HG02678 (cell line): Measurements from ENCODE around the gene COL26A1.
"Not testable (repeated sequence)": the region's sequence is repeated elsewhere in the genome, so short reads cannot be mapped to it uniquely, and the experiment has no call there.

Experiments
- ATAC-seq: cut with Tn5 transposase; IDR thresholded peaks from one replicate; pipeline ENCODE4 v1.9.1; 2021; ENCODE audit warnings: mild to moderate bottlenecking, moderate library complexity; ENCODE audit not compliant: unreplicated experiment

COL26A1 gene

GRCh38 chr7:101590663-101591435, 228.2 kb downstream of the COL26A1 start:
- no peak for ATAC-seq

- no peak for ATAC-seq
Measured at GRCh38 chr7:101591504-101591903, 228.8 kb downstream of the COL26A1 start.

DNA sequence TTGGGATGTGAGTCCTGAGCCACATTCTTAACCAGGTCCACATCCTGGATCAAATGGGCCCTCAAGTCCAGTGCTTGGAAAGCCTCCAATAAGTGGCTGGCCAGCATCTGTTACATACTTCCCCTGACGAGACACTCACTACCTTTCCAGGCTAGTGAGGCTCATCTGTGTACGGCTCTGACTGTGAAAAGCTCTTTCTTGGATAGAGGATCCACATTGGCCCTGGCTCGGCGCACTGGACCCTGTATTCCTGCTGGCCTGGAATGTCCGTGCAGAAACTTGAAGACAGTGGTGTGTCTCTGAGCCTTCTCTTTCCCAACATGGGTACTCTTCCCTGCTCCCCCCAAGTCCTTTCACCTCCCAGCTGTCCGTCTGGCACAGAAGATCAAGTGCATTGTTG, 230.9 kb downstream of the COL26A1 start:
- no peak for ATAC-seq

DNA sequence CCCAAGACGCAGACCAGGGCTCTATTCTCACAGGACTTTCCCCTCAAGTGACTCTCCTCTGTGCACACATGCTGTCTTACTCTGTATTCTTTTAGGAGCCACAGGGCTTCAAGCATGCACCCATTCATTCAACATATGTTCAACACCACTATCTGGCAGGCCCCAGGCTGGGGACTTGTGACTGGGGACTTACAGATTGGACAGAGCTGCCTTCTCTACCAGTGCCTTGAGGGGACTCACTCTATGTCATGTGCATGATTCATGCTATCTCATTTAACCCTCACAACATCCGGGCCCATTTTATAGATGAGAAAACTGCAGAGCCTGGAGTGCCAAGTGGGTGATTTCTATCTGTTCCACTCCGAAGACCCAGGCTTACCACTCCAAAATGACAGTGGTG, 232.1 kb downstream of the COL26A1 start:
- no peak for ATAC-seq

DNA sequence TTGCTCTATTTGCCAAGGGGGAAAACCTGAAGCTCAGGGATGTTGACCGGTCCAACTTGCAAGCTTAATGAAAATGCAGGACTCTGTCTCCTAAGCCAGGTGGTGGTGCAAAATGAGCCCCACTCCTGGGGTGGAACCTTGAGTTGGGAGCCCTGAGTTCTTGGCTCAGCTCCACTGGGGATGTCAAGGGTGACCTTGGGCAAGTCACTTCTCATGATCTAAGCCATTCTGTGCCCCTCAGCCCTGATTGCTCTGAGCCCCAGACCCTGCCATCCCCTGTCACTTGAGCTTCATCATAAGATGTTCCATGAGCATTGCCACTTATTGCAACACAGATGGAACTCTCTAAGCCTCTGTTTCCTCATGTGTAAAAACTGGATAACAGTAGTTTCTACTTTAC, 232.6 kb downstream of the COL26A1 start:
- ATAC-seq, result no peak

DNA sequence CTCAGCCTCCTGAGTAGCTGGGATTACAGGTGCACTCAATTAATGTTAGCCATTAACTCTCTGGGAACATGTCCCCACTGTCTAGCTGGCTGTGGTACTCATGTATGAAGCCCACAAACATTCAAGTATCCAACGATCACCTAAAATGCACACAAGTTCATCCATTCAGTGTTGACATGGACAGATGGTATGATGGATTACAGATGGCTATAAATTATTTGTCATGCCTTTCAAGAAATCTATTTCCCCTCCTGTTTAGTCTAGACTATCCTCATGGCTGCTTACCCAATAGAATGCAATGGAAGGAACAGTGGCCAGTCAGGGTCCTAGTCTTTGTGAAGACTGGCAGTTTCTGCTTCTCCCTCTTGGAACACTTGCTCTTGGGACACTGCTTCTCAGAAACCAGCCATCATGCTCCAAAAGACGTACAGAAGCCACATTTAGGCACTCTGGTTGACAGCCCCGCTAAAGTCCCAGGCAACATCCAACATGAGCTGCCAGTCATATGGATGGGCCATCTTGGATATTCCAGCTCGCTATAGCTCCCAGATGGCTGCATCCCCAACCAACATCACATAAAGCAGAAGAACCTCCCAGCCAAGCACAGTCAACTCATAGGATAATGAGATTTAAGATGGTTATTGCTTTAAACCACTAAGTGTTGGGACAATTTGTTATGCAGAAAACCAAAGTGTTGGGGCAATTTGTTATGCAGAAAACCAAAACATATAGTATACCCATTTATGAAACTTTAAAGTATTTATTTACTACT, 233.3 kb downstream of the COL26A1 start:
- no peak for ATAC-seq

DNA sequence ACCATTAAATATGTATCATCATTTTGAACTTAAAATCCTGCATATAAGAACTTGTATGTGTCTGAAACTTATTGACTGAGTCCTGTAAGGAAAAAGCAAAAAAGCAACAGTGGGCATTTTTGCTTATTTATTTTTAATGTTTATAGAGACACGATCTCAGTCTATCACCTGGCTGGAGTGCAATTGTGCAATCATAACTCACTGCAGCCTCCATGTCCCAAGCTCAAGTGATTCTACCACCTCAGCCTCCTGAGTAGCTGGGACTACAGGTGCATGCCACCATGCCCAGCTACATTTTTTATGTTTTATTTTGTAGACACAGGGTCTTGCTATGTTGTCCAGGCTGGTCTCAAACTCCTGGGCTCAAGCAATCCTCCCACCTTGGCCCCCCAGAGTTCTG, 234.2 kb downstream of the COL26A1 start:
- ATAC-seq, result no peak

- no peak for ATAC-seq
Measured at GRCh38 chr7:101597941-101598340, 235.3 kb downstream of the COL26A1 start.

DNA sequence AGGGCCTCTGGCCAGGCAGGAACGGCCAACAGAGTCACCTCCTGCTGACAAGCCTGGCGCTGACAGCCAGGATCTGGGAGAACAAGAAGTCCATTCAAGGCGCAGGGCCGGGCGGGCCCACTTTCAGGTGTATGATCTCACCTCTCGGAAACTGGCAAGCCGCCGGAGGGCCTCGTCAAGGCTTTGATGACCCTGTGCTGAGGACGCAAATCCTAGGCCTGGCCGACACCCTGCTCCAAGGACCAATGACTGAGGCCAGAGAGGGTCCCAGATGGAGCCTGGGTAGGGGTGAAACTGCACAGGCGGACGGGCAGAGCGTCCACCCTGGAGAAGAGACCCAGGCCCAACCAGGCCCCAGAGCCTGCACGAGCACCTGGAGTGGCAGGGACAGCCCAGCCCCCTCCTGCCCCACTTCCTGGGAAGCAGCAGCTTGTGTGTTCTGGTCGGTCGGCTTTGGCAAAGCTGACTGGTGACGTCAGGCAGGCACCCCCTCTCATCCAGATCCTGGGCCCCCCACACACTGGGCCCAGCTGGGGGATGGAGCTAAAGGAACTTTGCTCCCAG, 235.8 kb downstream of the COL26A1 start:
- ATAC-seq, result no peak

- ATAC-seq, result no peak
Measured at GRCh38 chr7:101598986-101599771, 236.5 kb downstream of the COL26A1 start.

DNA sequence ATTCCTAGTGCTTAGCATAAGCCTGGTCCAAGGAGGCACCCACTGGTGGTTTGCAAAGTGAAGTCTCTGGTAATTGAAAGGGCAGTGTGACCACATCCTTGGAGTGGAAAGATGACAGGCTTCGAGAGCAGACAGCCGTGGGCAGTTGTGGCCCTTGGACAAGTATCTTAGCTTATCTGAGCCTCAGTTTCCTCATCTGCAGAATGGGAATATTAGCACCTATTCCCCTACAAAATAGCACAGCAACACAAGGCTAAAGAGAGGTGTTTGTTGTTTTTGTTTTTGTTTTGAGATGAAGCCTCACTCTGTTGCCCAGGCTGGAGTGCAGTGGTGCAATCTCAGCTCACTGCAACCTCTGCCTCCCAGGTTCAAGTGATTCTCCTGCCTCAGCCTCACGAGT, 237.1 kb downstream of the COL26A1 start:
- no peak for ATAC-seq

GRCh38 chr7:101602082-101602481, 239.4 kb downstream of the COL26A1 start:
- ATAC-seq, result no peak

- ATAC-seq, result no peak
Measured at GRCh38 chr7:101602484-101603241, 240.0 kb downstream of the COL26A1 start.

DNA sequence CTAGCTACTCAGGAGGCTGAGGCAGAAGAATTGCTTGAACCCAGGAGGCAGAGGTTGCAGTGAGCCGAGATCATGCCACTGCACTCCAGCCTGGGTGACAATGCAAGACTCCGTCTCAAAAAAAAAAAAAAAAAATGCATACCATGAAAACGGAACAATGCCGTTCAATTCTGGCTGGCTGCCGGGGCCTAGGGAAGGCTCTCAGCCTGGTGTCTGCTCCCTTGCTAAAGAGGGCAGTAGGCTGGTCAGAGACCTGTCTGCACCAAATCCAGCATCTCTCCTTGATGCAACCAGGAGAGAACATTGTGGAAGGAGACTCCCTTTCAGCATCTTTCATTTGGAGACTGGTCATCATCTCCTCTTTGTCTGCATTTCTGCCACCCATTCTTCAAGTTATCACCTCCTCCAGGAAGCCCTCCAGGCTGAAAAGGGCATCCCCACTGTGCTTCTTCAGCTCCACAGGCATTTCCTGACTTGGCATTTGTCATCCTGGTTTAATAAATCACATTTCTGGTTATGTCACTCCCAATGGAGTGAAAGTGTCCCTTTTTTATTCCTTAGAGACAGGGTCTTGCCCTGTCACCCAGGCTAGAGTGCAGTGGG, 241.8 kb downstream of the COL26A1 start:
- ATAC-seq, result no peak

- not testable (repeated sequence) for ATAC-seq
Measured at GRCh38 chr7:101604934-101605332, 242.3 kb downstream of the COL26A1 start.

DNA sequence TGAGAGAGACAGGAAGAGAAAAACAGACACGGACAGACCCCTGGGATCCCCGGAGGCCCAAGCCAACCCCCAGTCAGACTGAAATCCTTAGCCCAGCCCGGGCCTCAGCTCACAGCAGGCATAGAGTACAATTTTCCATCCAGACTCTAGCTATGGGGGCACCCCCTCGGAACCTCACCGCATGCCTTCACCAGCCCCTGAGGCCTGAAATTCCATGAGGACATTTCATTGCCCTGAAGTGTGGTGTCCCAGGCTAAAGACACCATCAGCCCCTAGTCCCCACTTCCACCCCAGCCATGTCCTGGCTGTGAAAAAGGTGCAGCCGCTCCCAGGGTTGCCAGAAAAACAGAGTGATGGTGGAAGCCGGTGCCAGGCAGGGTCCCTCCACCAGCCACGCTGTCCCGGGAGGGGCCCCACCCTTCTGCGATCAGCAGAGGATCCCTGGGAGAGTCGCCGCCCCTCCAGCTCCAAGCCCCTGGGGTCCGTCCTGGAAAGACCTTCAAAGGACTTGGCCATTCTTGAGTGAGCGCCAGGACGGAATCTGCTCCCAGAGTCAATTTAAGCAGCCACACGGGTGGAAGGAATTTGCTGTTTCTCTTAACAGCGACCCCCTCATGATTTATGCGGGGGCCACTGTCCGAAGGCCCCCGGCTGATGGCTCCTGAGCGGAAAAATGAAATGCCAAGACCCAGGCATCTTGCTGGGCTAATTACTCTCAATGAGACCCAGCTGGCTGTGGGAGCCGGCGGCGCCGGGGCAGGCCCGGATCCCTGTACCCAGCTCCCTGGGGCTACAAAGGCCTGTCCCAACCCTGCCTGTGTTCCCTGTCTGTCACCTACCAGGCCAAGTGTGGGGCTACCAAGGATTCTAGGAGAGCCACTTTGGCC, 243.2 kb downstream of the COL26A1 start:
- no peak for ATAC-seq

GRCh38 chr7:101606498-101606923, 243.8 kb downstream of the COL26A1 start:
- no peak for ATAC-seq
